ENCODE results near the gene CENPV. TPM values are rescaled to one million over a fixed set of nuclear protein-coding genes. Genes with fewer than 3 reads are reported as not detected.
"Not testable (repeated sequence)": the region's sequence is repeated elsewhere in the genome, so short reads cannot be mapped to it uniquely, and the experiment has no call there.

The CENPV gene
- 10 to 100 TPM; 12.0 to 32.5 TPM for total RNA-seq

DNA sequence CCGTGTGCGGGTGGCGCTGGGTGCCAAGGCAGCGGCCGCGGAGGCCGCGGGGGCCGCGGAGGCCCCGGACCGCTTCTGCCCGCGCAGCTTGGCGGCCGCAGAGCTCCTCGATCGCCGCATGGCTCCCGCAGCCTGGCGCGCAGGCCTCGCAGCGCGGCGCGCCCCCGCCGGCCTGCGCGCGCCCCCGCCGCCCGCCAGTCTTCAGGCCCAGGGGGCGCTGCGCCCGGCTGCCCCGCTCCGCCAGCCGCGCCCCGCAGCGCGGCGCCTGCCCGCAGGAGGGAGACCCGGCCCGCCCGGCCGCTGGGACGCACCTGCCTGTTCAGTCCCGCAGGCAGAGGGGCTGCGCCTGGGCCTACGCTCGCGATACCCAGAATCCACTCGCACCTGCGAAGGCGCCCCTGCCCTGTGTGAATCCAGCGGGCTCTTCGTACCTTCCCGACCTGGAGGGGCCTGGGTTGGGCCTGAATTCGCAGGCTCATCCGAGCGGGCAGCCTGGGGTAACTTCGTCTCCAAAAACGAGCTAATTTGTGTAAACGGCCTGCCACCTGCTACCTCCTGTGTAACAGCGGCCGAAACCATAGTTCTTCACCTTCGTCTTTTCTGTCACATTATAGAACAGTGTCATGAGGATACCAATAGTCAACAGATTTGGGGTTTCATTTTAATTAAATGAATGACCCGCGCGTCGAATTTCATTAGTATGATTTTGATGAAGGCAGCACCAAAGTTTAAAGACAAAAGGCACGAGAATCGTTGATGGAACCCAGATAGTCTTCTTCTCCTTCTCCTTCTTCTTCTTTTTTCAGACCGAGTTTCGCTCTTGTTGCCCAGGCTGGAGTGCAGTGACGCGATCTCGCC lies at the start of gene CENPV:
Gene CENPV, minus strand, starts transcription at position 153 of the 858 bp plus-strand sequence. Its CDS starts 33 bp downstream, at position 120.
- peak; percentile 20 for ATAC-seq (ENCODE audit: insufficient number of reproducible peaks, low FRiP score, low read depth)
- Histone ChIP-seq H3K27me3 (replicated peaks; ENCODE audit: insufficient read depth) (no peaks in the 10 kb centered on the region), H3K9me3 (no peaks in the 10 kb centered on the region), H3K27ac (no peak within 1 kb of the TSS), H3K4me3 (peak within 1 kb of the TSS; percentile 96), H3K4me1 (ENCODE audit: control insufficient read depth in 1 of 2, low read depth in 2 of 2) (peaks cover 3 to 12% of the 10 kb centered on the region in 2 donors), H3K36me3 (peaks cover 4% of the 10 kb centered on the region)
- TF ChIP-seq, protein P1, sequence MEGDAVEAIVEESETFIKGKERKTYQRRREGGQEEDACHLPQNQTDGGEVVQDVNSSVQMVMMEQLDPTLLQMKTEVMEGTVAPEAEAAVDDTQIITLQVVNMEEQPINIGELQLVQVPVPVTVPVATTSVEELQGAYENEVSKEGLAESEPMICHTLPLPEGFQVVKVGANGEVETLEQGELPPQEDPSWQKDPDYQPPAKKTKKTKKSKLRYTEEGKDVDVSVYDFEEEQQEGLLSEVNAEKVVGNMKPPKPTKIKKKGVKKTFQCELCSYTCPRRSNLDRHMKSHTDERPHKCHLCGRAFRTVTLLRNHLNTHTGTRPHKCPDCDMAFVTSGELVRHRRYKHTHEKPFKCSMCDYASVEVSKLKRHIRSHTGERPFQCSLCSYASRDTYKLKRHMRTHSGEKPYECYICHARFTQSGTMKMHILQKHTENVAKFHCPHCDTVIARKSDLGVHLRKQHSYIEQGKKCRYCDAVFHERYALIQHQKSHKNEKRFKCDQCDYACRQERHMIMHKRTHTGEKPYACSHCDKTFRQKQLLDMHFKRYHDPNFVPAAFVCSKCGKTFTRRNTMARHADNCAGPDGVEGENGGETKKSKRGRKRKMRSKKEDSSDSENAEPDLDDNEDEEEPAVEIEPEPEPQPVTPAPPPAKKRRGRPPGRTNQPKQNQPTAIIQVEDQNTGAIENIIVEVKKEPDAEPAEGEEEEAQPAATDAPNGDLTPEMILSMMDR (IDR thresholded peaks at IDR 0.05), result no peak
- DNase-seq (ENCODE audit: low spot score), result no peak

DNA sequence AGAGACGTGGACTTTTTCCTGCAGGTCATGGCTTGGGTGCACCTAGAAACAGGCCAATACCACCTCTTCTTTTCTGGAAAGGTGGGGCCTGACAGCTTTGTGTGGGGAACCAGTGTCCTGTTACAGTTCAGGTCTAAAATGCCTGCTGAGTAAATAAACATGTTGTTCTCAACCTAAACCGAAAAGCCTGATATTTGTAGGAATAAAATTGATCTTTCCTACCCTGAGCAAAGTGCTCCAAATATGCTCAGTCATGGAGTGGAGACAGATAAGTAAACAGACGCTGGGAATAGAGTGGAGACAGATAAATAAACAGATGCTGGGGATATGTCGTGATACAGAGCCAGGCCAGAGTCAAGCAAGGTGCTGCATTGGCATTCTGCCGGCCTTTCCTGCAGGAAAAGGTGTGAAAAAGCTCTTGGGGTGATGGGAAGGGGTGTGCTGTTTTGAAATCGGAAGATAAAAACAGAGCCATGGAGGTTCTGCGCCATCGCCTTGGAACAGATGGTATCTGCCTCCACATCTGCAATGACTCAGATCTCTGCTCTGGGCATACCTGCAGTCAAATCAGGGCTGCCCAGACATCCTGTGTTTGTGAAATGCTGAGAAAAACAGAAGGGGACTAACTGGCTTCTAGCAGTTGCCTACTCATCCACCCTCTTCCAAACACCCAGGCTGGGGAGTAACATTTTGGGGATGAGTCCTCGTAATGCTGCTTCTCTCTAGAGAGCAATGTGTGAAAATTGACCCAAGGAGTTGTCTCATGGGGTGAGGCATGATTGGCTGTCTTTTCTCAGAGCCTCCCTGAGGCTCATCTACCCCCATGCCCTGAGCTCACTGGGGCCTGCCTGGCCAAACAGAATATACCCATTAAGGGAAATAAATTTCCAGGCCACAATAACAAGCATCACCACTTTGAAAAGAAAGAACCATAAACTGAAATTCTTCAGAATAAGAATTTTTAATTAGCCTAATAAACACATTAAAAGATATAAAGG lies 45.3 kb upstream of the CENPV start:
- H3K27me3 ChIP-seq (replicated peaks; ENCODE audit: insufficient read depth), result no peaks in the 10 kb centered on the region
- ATAC-seq (ENCODE audit: insufficient number of reproducible peaks, low FRiP score, low read depth) (no peak), DNase-seq (ENCODE audit: low spot score) (no peak)
- H3K4me1 ChIP-seq (ENCODE audit: control insufficient read depth in 1 of 2, low read depth in 2 of 2), result peaks cover 8 to 25% of the 10 kb centered on the region in 2 donors
- no peak overlapping the region for H3K4me3 ChIP-seq
- H3K27ac ChIP-seq, result no peak overlapping the region
- H3K36me3 ChIP-seq, result no peaks in the 10 kb centered on the region
- H3K9me3 ChIP-seq, result no peaks in the 10 kb centered on the region
- TF ChIP-seq, protein P1 (IDR thresholded peaks at IDR 0.05), result no peak

DNA sequence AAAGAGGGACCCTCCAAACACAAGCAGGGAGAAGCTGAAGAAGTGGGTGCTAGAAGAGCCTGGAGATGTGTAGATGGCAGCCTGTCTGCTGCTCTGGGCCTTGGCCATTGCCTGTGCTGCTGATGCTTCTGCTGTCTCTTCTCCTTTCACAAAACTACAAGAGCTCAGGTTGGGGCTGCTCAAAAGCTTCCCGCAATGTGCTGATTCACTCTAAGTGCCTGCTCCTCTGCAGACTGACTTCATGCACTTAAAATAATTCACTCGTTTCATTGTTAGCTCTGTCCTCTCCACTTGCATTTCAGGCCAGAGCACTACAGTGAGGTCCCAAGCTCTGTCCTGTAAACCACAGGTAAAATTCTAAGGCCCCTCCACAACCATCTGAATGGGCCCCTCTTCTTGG lies 43.4 kb upstream of the CENPV start:
- not testable (repeated sequence) for H3K4me3 ChIP-seq; H3K9me3 ChIP-seq; H3K27me3 ChIP-seq (replicated peaks; ENCODE audit: insufficient read depth); H3K36me3 ChIP-seq; DNase-seq (ENCODE audit: low spot score)
- H3K27ac ChIP-seq, result peak overlapping the region; percentile 80 to 95
- ATAC-seq (ENCODE audit: insufficient number of reproducible peaks, low FRiP score, low read depth), result peak; percentile 70
- peaks cover 8 to 25% of the 10 kb centered on the region in 2 donors for H3K4me1 ChIP-seq (ENCODE audit: control insufficient read depth in 1 of 2, low read depth in 2 of 2)

DNA sequence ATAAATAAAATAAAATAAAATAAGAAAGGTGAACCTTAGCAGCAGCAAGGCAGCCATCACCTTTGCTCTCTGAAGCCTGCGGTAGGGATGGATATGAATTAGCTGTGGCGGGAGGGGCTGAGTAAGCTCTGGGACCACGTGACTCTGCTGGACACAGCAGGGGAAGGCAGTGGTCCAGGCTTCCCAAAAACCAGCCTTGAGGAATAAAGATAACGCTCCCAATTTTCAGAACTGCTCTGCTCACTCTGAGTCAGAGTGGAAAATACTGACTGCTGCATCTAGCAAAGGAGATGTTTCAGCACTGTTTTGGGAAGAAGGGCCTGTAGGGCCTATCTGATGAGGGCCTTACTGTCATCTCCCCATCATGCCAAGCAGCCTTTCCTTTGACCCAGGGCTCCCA lies 42.6 kb upstream of the CENPV start:
- H3K27me3 ChIP-seq (replicated peaks; ENCODE audit: insufficient read depth); H3K9me3 ChIP-seq; DNase-seq (ENCODE audit: low spot score); H3K4me3 ChIP-seq; H3K36me3 ChIP-seq: not testable (repeated sequence)
- H3K27ac ChIP-seq, result peak overlapping the region; percentile 80 to 95
- peaks cover 8 to 25% of the 10 kb centered on the region in 2 donors for H3K4me1 ChIP-seq (ENCODE audit: control insufficient read depth in 1 of 2, low read depth in 2 of 2)
- ATAC-seq (ENCODE audit: insufficient number of reproducible peaks, low FRiP score, low read depth), result peak; percentile 87

DNA sequence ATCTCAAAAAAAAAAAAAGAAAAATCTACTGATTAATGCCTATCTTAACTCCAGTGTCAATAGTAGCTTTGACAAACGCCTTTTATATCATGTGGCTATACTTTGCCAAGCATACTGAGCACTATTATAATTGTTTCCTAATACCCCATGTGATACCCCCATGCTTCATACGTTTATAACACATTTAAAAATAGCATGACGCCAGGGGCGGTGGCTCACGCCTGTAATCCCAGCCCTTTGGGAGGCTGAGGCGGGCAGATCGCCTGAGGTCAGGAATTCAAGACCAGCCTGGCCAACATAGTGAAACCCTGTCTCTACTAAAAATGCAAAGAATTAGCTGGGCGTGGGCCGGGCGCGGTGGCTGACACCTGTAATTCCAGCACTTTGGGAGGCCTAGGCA lies 39.2 kb upstream of the CENPV start:
- DNase-seq (ENCODE audit: low spot score); H3K4me3 ChIP-seq; H3K36me3 ChIP-seq; ATAC-seq (ENCODE audit: insufficient number of reproducible peaks, low FRiP score, low read depth); H3K27me3 ChIP-seq (replicated peaks; ENCODE audit: insufficient read depth); H3K27ac ChIP-seq; H3K9me3 ChIP-seq: not testable (repeated sequence)
- H3K4me1 ChIP-seq (ENCODE audit: control insufficient read depth in 1 of 2, low read depth in 2 of 2), result peaks cover 8 to 21% of the 10 kb centered on the region in 2 donors

DNA sequence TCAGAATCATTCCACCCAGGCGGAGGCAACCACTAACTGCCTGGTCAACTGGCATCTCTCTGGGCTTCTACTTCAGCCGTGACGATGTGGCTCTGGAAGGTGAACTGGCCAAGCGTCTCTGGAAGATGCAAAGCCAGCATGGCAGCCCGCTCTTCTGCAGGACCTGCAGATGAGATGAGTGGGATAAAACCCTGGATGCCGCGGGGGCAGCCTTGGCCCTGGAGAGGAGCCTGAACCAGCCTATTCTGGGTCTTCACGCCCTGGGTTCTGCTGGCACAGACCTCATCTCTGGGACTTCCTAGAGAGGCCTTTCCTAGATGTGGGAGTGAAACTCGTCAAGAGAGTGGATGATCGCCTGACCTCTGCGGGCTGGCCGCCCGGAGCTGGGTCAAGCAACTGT lies 38.2 kb upstream of the CENPV start:
- ATAC-seq (ENCODE audit: insufficient number of reproducible peaks, low FRiP score, low read depth), result no peak
- Histone ChIP-seq H3K9me3 (no peaks in the 10 kb centered on the region), H3K36me3 (no peaks in the 10 kb centered on the region), H3K4me1 (ENCODE audit: control insufficient read depth in 1 of 2, low read depth in 2 of 2) (peaks cover 7 to 19% of the 10 kb centered on the region in 2 donors), H3K4me3 (no peak overlapping the region), H3K27me3 (replicated peaks; ENCODE audit: insufficient read depth) (no peaks in the 10 kb centered on the region), H3K27ac (no peak overlapping the region)
- TF ChIP-seq, protein P1 (IDR thresholded peaks at IDR 0.05), result no peak
- DNase-seq (ENCODE audit: low spot score), result no peak

DNA sequence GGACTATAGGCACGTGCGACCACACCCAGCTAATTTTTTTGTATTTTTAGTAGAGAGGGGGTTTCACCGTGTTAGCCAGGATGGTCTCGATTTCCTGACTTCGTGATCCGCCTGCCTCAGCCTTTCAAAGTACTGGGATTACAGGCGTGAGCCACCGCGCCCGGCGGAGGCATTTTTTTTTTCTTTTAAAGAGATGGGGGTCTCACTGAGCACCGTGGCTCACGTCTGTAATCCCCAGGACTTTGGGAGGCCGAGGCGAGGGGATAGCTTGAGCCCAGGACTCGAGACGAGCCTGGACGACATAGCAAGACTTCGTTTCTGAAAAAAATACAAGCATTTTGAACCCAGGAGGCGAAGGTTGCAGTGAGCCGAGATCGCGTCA lies 32.8 kb upstream of the CENPV start:
- not testable (repeated sequence) for H3K36me3 ChIP-seq; DNase-seq (ENCODE audit: low spot score); H3K9me3 ChIP-seq; H3K27ac ChIP-seq; ATAC-seq (ENCODE audit: insufficient number of reproducible peaks, low FRiP score, low read depth); H3K27me3 ChIP-seq (replicated peaks; ENCODE audit: insufficient read depth)
- Histone ChIP-seq H3K4me1 (ENCODE audit: control insufficient read depth in 1 of 2, low read depth in 2 of 2) (peaks cover 20 to 38% of the 10 kb centered on the region in 2 donors), H3K4me3 (peak overlapping the region; percentile 77)
